Measurements from ENCODE around the gene LYZL4.
A peak's percentile ranks its signal among the peaks of the same experiment; 100 is the strongest.

The LYZL4 gene

GRCh38 chr3:42425736-42426407 is 15.5 kb upstream of the LYZL4 start:
- no peak for DNase-seq

GRCh38 chr3:42424911-42425310 is 14.5 kb upstream of the LYZL4 start:
- no peak for DNase-seq

GRCh38 chr3:42421818-42422796 is 11.7 kb upstream of the LYZL4 start:
- no peak for DNase-seq

- no peak for DNase-seq
These were observed 9.2 kb upstream of the LYZL4 start for GRCh38 chr3:42419563-42419962.

- DNase-seq: no peak
These were observed 2.2 kb upstream of the LYZL4 start for GRCh38 chr3:42412526-42413155.

GRCh38 chr3:42411429-42411828 is 1.0 kb upstream of the LYZL4 start:
- DNase-seq: no peak

GRCh38 chr3:42408156-42408555 is 2.3 kb downstream of the LYZL4 start:
- DNase-seq: no peak

GRCh38 chr3:42406727-42407450 is 3.5 kb downstream of the LYZL4 start:
- no peak for DNase-seq

- DNase-seq: no peak
These were observed 4.6 kb downstream of the LYZL4 start for GRCh38 chr3:42405857-42406256.

GRCh38 chr3:42403737-42404136 is 6.7 kb downstream of the LYZL4 start:
- DNase-seq: peak; percentile 4

GRCh38 chr3:42402394-42403096 is 7.9 kb downstream of the LYZL4 start:
- no peak for DNase-seq

- DNase-seq: no peak
These were observed 12.3 kb downstream of the LYZL4 start for GRCh38 chr3:42398080-42398479.

GRCh38 chr3:42397644-42398043 is 12.8 kb downstream of the LYZL4 start:
- no peak for DNase-seq

- DNase-seq: no peak
These were observed 15.7 kb downstream of the LYZL4 start for GRCh38 chr3:42394579-42395288.

GRCh38 chr3:42387802-42388651 is 22.4 kb downstream of the LYZL4 start:
- DNase-seq: peak; percentile 60

GRCh38 chr3:42381551-42382082 is 28.8 kb downstream of the LYZL4 start:
- DNase-seq: no peak

- no peak for DNase-seq
These were observed 32.7 kb downstream of the LYZL4 start for GRCh38 chr3:42377681-42378080.

- DNase-seq: peak; percentile 30
These were observed 34.0 kb downstream of the LYZL4 start for GRCh38 chr3:42376344-42376798.

GRCh38 chr3:42375121-42375800 is 35.1 kb downstream of the LYZL4 start:
- no peak for DNase-seq

GRCh38 chr3:42371776-42372175 is 38.6 kb downstream of the LYZL4 start:
- no peak for DNase-seq

Data from activated CD4-positive, alpha-beta T cell treated with anti-CD3 and anti-CD28 coated beads, Interleukin-10, Interleukin-2, amounts not matched to agents 100 ng/mL and 50 ng/mL, durations not matched to agents 16 hours and 8 hours (primary cell).